Mesenchymal stem cell (in vitro differentiated cells and primary cell): ENCODE results near the gene PPP2R5A.

ENCODE experiments used
- DNase-seq: peaks from one replicate; pipeline ENCODE4 v3.0.0-alpha.2; 2013
- H2AFZ ChIP-seq: one replicate; pipeline ENCODE4 v1.6.1; 2013; ENCODE audit warnings: low read depth, mild to moderate bottlenecking, control low read depth, inconsistent platforms, low read length, moderate library complexity
- H2AK5ac ChIP-seq: 2 replicates; pipeline ENCODE4 v1.6.1; 2013; ENCODE audit warnings: low read length, moderate library complexity, mild to moderate bottlenecking, inconsistent platforms; ENCODE audit not compliant: severe bottlenecking
- H2BK120ac ChIP-seq: one replicate; pipeline ENCODE4 v1.6.1; 2013; ENCODE audit warnings: low read depth, mild to moderate bottlenecking, inconsistent platforms, low read length, moderate library complexity
- H2BK12ac ChIP-seq, 2 experiments: one replicate each; pipeline ENCODE4 v1.6.1; 2013; ENCODE audit warnings: inconsistent platforms in 2 of 2, low read length in 2 of 2, mild to moderate bottlenecking in 2 of 2, moderate library complexity in 2 of 2, control low read depth in 1 of 2
- H2BK15ac ChIP-seq: one replicate; pipeline ENCODE4 v1.6.1; 2013; ENCODE audit warnings: mild to moderate bottlenecking, low read depth, inconsistent platforms; ENCODE audit not compliant: poor library complexity, severe bottlenecking
- H2BK5ac ChIP-seq: 2 replicates; pipeline ENCODE4 v1.6.1; 2013; ENCODE audit warnings: low read depth, mild to moderate bottlenecking, low read length, control low read depth, inconsistent platforms; ENCODE audit not compliant: poor library complexity, severe bottlenecking
- H3K14ac ChIP-seq, 2 experiments: one replicate each; pipeline ENCODE4 v1.6.1; 2013; ENCODE audit warnings: inconsistent platforms in 2 of 2, low read length in 2 of 2, control low read depth in 1 of 2, mild to moderate bottlenecking in 1 of 2, moderate library complexity in 1 of 2
- H3K18ac ChIP-seq, 2 experiments: one replicate each; pipeline ENCODE4 v1.6.1; 2013; ENCODE audit warnings: inconsistent platforms in 2 of 2, low read length in 2 of 2, control low read depth in 1 of 2, low read depth in 1 of 2, mild to moderate bottlenecking in 1 of 2
- H3K23ac ChIP-seq, 2 experiments: one replicate each; pipeline ENCODE4 v1.6.1; 2013; ENCODE audit warnings: inconsistent platforms in 2 of 2, low read length in 2 of 2, mild to moderate bottlenecking in 2 of 2, moderate library complexity in 2 of 2, control low read depth in 1 of 2
- H3K27ac ChIP-seq: 2 replicates; pipeline ENCODE4 v1.5.1; 2013; ENCODE audit warnings: mild to moderate bottlenecking, moderate library complexity, low read length, control low read depth, inconsistent platforms; ENCODE audit not compliant: poor library complexity, severe bottlenecking
- H3K27me3 ChIP-seq, 2 experiments: 2 replicates each; pipeline versions ENCODE4 v1.6.1 to v1.7.0; 2013; ENCODE audit warnings: low read length in 2 of 2, mild to moderate bottlenecking in 2 of 2, moderate library complexity in 2 of 2, control low read depth in 1 of 2, inconsistent platforms in 1 of 2; ENCODE audit not compliant: control insufficient read depth in 1 of 2, insufficient read depth in 1 of 2
- H3K36me3 ChIP-seq, 2 experiments: 2 replicates each; pipeline versions ENCODE4 v1.6.1 to v1.7.0; 2013; ENCODE audit warnings: low read length in 2 of 2, control low read depth in 1 of 2, inconsistent platforms in 1 of 2, low read depth in 1 of 2, mild to moderate bottlenecking in 1 of 2; ENCODE audit not compliant: insufficient read depth in 2 of 2, control insufficient read depth in 1 of 2
- H3K4ac ChIP-seq, 2 experiments: one replicate each; pipeline ENCODE4 v1.6.1; 2013; ENCODE audit warnings: inconsistent platforms in 2 of 2, low read length in 2 of 2, mild to moderate bottlenecking in 2 of 2, moderate library complexity in 2 of 2, control low read depth in 1 of 2, low read depth in 1 of 2
- H3K4me1 ChIP-seq: 2 replicates; pipeline ENCODE4 v1.6.1; 2013; ENCODE audit warnings: low read depth, low read length, control low read depth; ENCODE audit not compliant: control insufficient read depth, insufficient read depth
- H3K4me2 ChIP-seq: 2 replicates; pipeline ENCODE4 v1.6.1; 2013; ENCODE audit warnings: low read length, mild to moderate bottlenecking, inconsistent platforms; ENCODE audit not compliant: poor library complexity, severe bottlenecking
- H3K4me3 ChIP-seq, 2 experiments: 2 replicates each; pipeline versions ENCODE4 v1.5.1 to v1.7.0; 2013; ENCODE audit warnings: low read length in 2 of 2, mild to moderate bottlenecking in 2 of 2, control low read depth in 1 of 2, low read depth in 1 of 2; ENCODE audit not compliant: insufficient read depth in 1 of 2
- H3K79me1 ChIP-seq: replicated peaks from 2 replicates; pipeline ENCODE4 v1.6.1; 2013; ENCODE audit warnings: mild to moderate bottlenecking, control low read depth, low read length, inconsistent platforms; ENCODE audit not compliant: poor library complexity, severe bottlenecking
- H3K9ac ChIP-seq: 2 replicates; pipeline ENCODE4 v1.7.0; 2013; ENCODE audit warnings: mild to moderate bottlenecking, low read length, moderate library complexity
- H3K9me3 ChIP-seq: 2 replicates; pipeline ENCODE4 v1.7.0; 2013; ENCODE audit warnings: mild to moderate bottlenecking, low read length; ENCODE audit not compliant: control insufficient read depth
- H4K8ac ChIP-seq: one replicate; pipeline ENCODE4 v1.6.1; 2013; ENCODE audit warnings: inconsistent platforms, mild to moderate bottlenecking, low read length, moderate library complexity
- H4K91ac ChIP-seq: one replicate; pipeline ENCODE4 v1.6.1; 2013; ENCODE audit warnings: mild to moderate bottlenecking, low read length, inconsistent platforms
- WGBS: methylation state at CpG from one replicate; pipeline ENCODE4 v1.1.7; 2013; ENCODE audit warnings: mixed read lengths; 5-methylcytosine and 5-hydroxymethylcytosine counted together

Gene PPP2R5A

GRCh38 chr1:212238552-212238951, 46.7 kb upstream of the PPP2R5A start:
- DNase-seq = no peak
- Histone ChIP-seq H2BK12ac (no peak overlapping the region), H3K9ac (no peak overlapping the region), H3K4me1 (peaks cover 11% of the 10 kb centered on the region), H3K18ac (peak overlapping the region in 1 of 2 experiments; percentile 50), H4K8ac (no peak overlapping the region), H3K23ac (no peak overlapping the region), H3K79me1 (no peaks in the 10 kb centered on the region), H3K4me2 (no peak overlapping the region), H3K36me3 (no peaks in the 10 kb centered on the region), H2BK120ac (no peak overlapping the region), H3K4me3 (no peak overlapping the region), H3K27me3 (no peaks in the 10 kb centered on the region), H2BK5ac (no peak overlapping the region), H4K91ac (no peak overlapping the region), H2BK15ac (no peak overlapping the region), H2AK5ac (no peak overlapping the region), H3K4ac (no peak overlapping the region), H3K27ac (no peak overlapping the region), H3K9me3 (no peaks in the 10 kb centered on the region), H3K14ac (no peak overlapping the region), H2AFZ (no peak overlapping the region)
- WGBS = 86% methylated on average over 4 of the region's 4 CpGs

- Histone ChIP-seq H4K91ac (no peak overlapping the region), H3K36me3 (no peaks in the 10 kb centered on the region), H3K9me3 (no peaks in the 10 kb centered on the region), H3K79me1 (no peaks in the 10 kb centered on the region), H3K14ac (no peak overlapping the region), H3K4me1 (peaks cover 3% of the 10 kb centered on the region), H2AK5ac (no peak overlapping the region), H3K27ac (no peak overlapping the region), H3K9ac (no peak overlapping the region), H3K4ac (no peak overlapping the region), H2AFZ (no peak overlapping the region), H2BK5ac (no peak overlapping the region), H3K23ac (no peak overlapping the region), H3K18ac (no peak overlapping the region), H4K8ac (no peak overlapping the region), H3K4me3 (no peak overlapping the region), H2BK15ac (no peak overlapping the region), H2BK12ac (no peak overlapping the region), H3K4me2 (no peak overlapping the region), H3K27me3 (no peaks in the 10 kb centered on the region), H2BK120ac (no peak overlapping the region)
- 92% methylated on average over 1 of the region's 2 CpGs for WGBS
- no peak for DNase-seq
Measured at GRCh38 chr1:212241501-212241900, 43.7 kb upstream of the PPP2R5A start.

GRCh38 chr1:212241957-212242287, 43.3 kb upstream of the PPP2R5A start:
- no peaks in the 10 kb centered on the region for H3K79me1 ChIP-seq
- no peak overlapping the region for H2AFZ ChIP-seq
- H3K4me1 ChIP-seq = peaks cover 3% of the 10 kb centered on the region
- no peak overlapping the region for H3K4ac ChIP-seq
- no peak overlapping the region for H2BK12ac ChIP-seq
- no peak for DNase-seq
- H3K4me2 ChIP-seq = no peak overlapping the region
- no peak overlapping the region for H3K4me3 ChIP-seq
- no peaks in the 10 kb centered on the region for H3K9me3 ChIP-seq
- no peak overlapping the region for H4K91ac ChIP-seq
- no peak overlapping the region for H2BK5ac ChIP-seq
- H3K9ac ChIP-seq = no peak overlapping the region
- no peak overlapping the region for H2BK120ac ChIP-seq
- H3K14ac ChIP-seq = no peak overlapping the region
- H2AK5ac ChIP-seq = no peak overlapping the region
- no peak overlapping the region for H3K27ac ChIP-seq
- no peaks in the 10 kb centered on the region for H3K36me3 ChIP-seq
- no peak overlapping the region for H2BK15ac ChIP-seq
- H3K27me3 ChIP-seq = no peaks in the 10 kb centered on the region
- no peak overlapping the region for H3K18ac ChIP-seq
- H3K23ac ChIP-seq = no peak overlapping the region
- over 99% methylated on average over 4 of the region's 4 CpGs for WGBS
- no peak overlapping the region for H4K8ac ChIP-seq

- Histone ChIP-seq H2AFZ (no peak overlapping the region), H2AK5ac (no peak overlapping the region), H3K14ac (no peak overlapping the region), H3K4ac (no peak overlapping the region), H2BK12ac (no peak overlapping the region), H3K79me1 (no peaks in the 10 kb centered on the region), H3K36me3 (no peaks in the 10 kb centered on the region), H4K91ac (no peak overlapping the region), H3K18ac (no peak overlapping the region), H3K9me3 (no peaks in the 10 kb centered on the region), H2BK15ac (no peak overlapping the region), H3K27me3 (no peaks in the 10 kb centered on the region), H3K4me3 (no peak overlapping the region), H3K27ac (no peak overlapping the region), H3K4me2 (no peak overlapping the region), H3K4me1 (peaks cover 6% of the 10 kb centered on the region), H4K8ac (no peak overlapping the region), H3K9ac (no peak overlapping the region), H2BK5ac (no peak overlapping the region), H2BK120ac (no peak overlapping the region), H3K23ac (no peak overlapping the region)
- no peak for DNase-seq
- 92% methylated on average over 11 of the region's 11 CpGs for WGBS
Measured at GRCh38 chr1:212242288-212242984, 42.8 kb upstream of the PPP2R5A start.
